NCI-H1092 (cell line): ENCODE results near the gene GNG8.
"Not testable (repeated sequence)": the region's sequence is repeated elsewhere in the genome, so short reads cannot be mapped to it uniquely, and the experiment has no call there.

Experiments used
- DNase-seq: peaks from one replicate; lab custom pipeline; 2025; lab: John Stamatoyannopoulos, UW

GNG8 gene

DNA sequence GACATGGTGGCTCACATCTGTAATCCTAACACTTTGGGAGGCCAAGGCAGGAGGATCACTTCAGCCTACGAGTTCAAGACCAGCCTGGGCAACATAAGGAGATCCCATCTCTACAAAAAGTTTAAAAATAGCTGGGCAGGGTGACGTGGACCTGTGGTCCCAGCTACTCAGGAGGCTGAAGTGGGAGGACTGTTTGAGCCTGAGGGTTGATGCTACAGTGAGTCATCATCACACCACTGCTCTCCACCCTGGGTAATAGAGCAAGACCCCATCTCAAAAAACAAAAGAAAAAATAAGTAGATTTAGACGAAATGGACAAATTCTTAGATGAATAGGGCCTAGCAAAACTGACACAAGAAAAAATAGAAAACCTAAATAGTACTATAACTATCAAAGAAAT lies 10.4 kb upstream of the GNG8 start:
- DNase-seq: no peak

DNA sequence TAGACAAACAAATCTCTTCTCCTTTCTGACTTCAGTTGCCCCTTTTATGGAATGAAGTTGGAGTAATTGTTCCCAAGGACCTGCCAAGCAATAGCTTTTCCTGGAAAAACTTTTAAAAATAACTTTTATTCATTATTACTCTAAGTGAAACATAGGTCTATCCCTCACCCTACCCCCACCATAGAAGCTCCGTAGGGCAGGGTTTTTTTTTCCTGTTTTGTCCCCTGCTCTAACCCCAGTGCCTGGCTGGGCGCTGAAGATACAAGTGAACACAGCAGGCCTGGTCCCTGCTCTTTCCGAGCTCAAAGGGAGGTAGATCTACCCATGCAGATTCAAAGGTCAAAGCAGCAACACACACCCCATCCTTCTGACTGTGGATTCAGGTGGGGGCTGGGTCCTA lies 8.7 kb upstream of the GNG8 start:
- DNase-seq: no peak

DNA sequence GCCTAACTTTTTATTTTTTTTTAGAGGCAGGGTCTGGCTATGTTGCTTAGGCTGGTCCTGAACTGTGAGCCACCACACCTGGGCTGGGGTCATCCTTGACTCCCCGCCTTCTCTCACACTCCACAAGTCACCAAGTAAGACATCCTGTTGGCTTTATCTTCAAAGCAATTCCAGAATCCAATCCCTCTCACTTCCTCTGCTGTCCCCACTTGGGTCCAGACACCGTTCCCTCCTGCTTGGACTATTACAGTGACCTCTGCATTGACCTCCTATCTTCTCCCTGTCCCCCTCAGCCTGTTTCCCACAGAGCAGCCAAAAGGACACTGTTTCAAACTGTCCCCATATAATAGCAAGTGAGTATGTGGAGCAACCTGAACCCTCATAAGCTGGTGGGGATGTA lies 4.7 kb upstream of the GNG8 start:
- DNase-seq: no peak

DNA sequence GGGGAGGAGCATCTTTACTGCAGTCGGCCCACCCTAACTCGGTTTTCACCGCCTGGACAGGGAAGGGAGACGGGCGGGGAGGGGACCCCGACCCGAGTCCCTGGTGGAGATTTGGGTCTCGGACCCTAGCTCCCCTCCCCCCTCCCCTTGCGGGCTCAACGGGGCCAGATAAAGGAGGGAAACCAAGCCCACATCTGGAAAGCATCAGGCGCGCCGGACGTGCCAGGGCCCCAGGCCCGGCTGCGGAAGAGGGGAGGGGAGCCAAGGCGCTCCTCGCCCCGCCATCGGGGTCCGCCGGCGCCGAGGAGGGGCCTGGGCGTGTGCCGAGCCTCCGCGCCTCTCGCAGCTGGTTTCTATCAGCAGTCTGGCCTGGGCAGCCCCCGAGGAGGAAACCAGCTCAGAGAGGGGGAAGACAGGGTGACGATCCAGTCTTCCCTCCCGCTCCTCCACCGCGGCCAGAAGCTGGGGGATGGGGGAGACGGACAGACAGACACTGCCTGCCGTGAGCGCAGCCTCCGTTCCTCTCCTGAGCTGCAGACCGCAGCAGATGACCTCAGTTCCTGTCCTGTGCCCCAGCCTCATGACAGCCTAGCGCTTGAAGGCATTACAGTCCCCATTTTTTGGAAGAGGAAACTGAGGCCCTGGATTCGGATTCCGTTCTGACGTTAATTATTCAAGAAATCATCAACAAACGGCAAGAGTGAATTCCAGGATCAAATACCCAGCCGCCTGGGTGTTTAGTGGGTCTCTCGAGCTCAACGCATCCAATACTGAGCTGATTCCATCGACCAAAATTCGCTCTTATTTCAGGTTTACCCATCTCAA lies 3.6 kb upstream of the GNG8 start:
- DNase-seq: no peak

DNA sequence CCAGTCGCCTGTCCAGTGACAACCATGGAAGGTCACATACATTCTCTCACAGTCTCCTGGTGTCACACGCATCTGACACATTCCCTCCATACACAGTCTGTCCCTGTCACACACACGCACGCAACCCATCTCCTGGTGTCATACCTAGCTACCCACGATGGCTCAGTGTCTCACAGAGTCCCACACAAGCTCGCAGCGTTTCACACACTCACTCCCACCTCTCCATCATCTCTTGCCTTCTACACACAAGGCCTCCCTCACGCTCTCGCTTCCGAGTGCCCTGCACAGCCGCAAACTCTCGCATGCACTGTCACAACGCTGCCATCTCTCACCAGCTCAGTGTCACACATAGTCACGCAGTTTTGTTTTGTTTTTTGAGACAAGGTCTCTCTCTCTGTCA lies 1.2 kb upstream of the GNG8 start:
- DNase-seq: no peak

DNA sequence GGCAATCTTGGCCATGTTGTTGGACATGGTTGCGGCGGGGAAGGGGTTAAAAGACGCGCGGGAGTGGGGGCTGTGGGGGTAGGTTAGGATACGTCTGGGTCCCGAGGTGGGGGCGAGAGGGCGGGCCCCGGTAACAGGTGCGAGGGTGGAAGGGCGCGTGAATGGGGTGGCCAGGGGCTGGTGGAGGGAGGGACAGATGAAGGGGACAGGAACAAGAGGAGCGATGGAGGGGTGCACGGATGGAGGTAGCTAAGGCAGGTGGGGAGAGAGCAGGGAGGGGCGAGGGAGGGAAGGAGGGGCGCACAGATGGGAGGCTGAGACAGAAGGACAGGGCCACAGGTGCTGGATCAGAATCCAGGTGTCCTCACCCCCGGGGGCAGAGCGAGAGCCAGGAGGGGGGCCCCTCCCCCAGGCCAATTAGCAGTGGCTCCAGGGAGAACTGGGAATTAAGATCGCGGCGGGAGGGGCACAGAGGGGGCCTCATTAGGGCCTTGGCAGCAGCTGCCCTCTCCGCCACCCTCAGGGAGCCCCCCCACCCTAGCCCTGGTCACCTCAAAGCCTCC lies 1.3 kb downstream of the GNG8 start:
- no peak for DNase-seq

DNA sequence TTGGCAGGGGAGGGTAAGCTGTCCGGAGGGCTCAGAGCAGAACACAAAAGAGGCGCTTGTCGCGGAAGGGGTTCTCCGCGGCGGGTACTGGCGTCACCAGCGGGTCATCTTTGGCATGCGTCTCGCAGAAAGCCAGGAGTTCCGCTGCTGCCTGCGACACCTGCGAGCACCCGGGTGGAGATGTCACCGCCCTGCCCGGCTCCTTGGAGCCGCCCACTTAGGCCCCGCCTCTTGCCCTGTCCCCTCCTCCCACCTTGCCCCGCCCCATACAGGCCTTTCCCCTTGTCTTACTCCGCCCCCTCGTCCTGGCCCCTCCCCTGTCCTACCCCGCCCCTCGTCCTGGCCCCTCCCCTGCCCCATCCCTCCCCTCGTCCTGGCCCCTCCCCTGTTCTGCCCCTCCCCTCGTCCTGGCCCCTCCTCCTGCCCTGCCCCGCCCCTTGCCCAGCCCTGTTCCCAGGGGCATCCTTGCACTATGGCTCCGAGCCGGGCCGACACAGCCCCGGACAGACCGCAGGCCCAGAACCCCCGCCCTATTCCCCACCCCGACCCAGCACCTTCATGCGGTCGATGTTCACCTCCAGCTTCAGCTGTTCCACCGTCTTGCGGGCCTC lies 1.9 kb downstream of the GNG8 start:
- DNase-seq: no peak

DNA sequence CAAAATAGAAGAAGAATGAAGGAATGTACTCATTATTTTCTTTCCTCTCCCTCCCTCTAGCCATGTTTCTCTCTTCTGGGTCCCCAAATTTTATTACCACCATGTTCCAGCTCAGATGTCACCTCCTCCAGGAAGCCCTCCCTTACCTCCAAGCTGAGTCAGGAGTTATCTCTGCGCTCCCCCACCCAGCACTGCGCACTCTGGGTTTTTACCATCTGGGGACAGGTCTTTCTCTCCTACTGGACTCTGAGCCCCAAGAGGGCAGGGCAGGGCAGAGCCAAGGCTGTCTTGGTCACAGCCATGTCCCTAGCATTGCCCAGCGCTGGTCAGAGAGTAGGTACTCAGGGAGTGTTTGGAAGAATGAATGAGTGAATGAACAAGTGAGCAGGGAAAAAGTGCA lies 2.9 kb downstream of the GNG8 start:
- no peak for DNase-seq

DNA sequence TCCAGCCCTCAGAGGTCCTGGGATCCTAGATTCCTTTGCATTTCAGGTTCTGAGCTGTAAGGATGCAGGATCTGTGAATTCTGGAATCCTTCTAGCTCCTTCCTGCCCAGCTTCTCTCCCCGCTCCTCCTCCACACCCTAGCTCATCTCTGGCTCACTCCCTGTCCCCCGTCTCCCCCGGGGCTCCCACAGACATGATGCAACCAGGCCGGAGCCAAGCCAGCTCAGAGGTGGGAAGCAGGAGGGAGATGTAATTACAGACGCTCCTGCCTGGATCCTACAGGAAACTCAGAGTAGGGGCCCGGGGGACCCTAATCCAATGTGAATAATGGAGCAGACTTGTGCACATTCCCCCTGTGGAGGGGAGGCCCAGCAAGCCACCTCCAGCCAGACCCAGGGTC lies 4.5 kb downstream of the GNG8 start:
- DNase-seq: no peak

DNA sequence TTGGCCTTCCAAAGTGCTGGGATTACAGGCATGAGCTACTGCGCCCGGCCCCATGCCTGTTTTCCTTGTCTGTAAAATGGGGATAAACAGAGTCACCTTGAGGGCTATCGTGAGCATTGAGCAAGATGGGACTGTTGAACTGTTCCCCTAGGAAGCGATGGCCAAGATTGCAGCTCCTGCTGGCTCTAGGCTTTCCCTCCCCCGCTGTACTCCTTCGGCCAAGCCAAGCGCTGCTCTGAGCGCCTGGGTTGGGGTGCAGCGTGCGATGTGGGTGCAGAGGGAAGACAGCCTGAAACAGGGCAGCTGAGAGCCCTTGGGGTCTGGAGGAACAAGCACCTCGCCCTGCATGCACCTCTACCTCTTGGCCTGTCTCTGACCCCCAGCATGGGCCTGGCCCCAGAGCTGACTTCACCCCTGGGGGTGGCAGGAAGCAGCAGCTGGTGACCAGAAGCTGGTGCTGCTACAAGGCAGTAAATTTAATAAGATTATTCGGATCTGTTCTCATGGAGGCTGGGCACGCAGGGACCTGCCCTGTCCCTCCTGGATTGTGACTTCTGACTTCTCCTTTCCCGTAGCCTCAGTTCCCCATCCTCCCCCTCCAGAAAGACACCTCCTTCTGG lies 5.3 kb downstream of the GNG8 start:
- no peak for DNase-seq

DNA sequence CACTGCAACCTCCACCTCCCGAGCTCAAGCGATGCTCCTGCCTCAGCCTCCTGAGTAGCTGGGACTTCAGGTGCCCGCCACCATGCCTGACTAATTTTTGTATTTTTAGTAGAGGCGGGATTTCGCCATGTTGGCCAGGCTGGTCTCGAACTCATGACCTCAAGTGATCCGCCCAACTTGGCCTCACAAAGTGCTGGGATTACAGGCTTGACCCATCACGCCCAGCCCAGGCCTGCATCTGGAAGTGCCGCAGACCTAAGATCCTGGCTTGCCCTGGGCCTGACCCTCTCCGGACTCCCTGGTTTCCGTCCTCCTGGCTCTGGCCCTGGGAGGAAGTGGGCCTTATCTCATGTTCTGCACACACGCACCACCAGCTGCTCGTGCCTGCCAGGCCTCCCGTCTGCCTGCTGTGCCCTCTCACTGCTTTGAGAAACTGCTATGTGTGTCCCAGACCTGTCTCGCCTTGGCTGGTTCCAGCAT lies 6.4 kb downstream of the GNG8 start:
- no peak for DNase-seq

DNA sequence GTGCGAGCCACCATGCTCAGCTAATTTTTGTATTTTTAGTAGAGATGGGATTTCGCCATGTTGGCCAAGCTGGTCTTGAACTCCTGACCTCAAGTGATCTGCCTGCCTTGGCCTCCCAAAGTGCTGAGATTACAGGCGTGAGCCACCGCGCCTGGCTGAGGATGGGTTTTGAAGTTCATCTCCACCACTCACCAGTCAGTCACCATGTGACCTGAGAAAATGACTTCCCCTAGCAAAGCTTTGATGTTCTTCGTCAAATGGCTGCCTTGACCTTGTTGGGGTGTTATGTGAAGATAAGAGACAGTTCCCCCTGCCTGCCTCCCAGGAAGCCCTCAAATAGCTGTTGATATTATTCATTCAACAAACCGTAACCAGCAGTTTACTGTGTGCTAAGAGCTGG lies 7.0 kb downstream of the GNG8 start:
- not testable (repeated sequence) for DNase-seq

DNA sequence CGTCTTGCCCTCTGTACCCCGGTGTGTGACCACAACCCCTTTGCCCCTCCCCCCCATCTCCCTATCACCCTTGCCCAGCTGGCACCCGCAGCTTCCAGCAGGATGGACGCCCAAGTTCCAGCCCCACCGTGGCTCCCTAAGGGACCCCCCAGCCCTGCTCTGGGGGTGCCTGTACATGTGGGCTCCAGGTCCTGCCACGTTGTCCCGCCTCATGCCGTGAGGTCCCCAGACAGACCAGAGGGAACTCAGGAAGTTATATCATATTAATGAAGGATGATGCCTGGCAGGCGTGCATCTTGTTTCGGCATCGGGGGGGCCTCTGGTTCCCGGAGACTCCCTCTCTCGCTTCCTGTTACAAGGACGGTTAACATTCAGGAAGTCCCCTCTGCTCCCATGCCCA lies 9.6 kb downstream of the GNG8 start:
- no peak for DNase-seq

DNA sequence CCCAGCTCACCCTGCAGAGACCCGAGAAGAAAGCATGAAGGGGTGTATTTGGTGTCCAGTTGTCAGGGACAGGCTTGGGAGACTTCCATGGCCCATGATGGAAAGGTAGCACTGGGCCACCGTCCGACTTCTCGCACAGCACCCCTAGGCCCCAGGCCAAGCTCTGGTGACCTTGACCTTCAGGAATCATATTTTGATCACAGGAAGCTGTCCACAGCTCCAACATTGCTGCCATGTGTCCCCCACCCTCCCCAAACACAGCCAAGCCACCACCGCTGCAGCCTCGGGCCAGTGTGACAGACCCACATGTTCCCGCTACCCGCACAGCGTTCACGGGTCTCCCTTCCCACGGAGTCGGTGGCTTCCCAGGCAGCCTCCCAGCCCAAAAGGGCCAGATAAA lies 10.3 kb downstream of the GNG8 start:
- no peak for DNase-seq

DNA sequence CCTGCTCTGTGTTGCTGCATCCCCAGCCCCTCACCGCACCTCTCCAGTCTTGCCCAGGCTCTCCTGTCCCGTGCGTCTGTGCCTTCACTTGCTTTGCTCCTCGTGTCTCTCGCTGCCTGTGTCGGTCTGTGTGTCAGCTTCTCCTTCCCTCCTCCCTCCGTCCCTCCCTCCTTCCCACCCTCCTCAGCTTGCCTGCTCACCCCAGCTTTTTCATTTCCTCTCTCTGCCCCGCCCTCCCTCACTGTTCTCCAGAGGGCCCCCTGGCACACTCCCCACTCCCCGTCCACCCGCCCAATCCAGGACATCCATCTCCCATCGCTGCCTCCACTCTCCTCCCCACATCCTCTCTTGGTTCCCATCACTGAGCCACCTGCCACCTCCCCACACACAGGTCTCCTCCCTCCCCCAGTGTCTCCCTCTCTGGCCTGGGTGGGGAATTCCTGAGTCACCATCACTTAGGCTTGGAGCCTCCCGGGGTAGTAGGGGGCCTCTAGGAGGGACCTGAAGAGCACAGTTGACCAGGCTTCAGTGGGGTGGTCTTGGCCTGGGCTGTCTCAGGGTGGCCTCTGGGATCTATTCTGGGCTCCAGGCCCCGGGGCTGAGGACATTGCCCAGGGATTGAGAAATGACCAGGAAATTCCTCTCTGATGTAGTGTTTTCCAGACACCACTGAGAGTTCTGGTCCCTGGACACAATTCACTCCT lies 10.9 kb downstream of the GNG8 start, which contains the start of gene PTGIR:
TSS of gene PTGIR (minus strand) at position 132 of the 704 bp plus-strand sequence. CDS start 864 bp downstream, outside the sequence.
- no peak for DNase-seq

DNA sequence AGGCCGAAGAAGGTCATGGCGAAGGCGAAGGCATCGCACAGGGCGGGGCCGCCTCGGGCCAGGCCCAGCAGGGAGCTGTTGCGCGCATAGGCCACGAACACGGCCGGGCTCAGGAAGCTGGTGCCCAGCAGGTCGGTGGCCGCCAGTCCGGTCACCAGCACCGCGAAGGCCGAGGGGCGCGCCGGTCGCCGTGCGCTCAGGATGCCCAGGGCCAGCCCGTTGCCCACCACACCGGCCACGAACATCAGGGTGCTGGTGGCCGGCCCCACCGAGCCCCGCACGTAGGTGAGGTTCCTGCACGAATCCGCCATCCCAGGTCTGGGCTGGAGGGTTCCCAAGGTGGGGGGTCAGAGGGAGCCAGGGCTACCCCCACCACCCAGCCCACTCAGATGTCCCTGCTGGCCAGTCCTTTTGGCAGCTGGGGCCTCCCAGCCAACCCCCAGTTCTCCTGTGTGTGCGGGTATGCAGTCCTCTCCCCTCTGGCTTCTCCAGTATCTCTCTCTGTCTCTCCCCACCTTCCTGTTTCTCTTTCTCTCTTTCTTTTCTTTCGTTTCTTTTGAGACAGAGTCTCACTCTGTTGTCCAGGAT lies 12.0 kb downstream of the GNG8 start:
- no peak for DNase-seq

DNA sequence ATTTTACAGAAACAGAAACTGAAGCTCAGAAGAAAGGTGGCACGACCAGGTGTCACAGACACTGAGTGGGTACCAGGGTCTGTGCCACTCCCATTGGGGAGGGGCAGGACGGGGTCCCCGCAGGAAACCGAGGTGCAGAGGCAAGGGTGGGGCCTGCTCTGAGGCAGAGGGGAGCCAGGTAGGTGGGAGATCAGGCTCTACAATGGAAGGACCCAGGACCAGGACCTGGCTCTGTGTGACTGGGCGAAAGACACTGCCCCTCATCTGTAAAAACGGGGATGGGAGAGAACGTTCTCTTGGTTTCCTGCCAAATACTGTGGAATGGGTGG lies 13.9 kb downstream of the GNG8 start:
- no peak for DNase-seq

DNA sequence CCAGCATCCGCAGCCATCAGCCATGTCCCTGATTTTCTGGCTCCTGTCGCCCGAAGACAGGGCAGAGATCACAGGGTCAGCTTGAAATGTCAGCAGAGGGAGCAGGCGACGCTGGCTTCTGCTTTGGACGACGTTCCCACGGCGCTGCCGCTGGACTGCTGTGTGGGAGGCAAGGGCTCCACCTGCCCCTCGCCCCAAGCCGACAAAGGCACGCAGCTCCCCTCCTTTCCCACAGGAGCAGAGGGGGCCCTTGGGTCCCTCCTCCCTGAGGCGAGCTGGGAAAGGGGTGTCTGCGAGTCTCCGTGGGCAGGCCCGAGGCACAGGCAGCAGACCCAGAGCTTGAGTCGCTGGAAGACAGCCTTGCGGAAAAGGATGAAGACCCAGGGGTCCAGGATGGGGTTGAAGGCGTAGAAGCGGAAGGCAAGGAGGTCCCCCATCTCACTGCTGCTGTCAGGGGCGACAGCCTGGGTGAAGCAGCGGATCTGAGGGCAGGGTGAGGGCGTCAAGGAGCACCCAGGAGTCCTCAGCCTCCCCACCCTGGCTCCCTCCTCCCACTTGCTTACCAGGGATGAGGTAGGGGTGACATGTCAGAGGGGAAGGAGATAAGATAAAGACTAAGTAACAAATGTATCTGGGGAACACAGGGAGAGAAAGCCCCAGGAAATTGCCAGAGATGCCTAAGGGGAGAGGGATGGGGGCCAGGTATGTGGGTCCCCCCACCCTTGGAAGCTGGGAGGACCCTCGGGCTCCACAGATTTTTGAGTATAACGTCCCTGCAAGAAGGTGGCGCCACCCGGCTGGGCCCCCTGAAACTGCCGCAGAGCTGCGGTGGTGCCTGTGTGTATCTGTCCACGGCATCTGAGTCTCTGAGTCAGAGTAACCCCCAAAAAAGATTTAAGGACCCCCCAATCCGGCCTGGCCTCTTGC lies 14.5 kb downstream of the GNG8 start:
- DNase-seq: no peak

DNA sequence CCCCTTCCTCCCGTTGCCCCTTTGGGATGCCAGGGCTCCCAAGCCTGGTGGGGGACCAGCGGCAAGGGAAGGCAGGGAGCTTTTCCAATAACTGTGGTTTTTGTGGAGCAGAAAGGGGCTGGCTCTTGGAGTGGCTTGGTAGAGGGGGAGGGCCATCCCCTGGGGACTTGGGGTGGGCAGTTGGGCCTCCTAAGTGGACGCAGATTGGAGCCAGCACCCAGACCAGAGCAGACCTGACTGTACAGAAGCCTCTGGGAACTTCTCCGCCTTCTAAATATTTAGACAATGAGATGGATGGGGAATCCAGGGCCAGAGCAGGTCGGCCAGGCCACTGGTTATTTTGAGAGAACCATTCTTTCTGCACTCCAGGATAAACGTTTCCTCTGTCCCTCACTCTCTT lies 15.3 kb downstream of the GNG8 start:
- no peak for DNase-seq

DNA sequence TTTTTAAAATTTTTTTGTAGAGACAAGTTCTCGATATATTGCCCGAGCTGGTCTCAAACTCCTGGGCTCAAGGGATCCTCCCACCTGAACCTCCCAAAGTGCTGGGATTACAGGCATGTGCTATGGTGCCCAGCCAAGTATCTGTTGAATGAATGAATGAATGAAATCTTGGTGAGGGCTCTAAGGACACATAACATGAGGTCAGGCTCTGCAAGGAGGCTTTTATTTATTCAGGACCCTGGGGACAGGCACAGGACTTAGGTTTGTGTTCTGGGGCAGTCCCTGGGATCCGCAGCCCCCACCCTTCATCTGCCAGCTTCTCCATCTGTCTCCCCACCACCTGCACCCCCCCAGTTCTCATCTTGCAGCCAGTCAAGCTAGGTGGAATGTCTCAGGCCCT lies 15.7 kb downstream of the GNG8 start:
- DNase-seq: no peak

DNA sequence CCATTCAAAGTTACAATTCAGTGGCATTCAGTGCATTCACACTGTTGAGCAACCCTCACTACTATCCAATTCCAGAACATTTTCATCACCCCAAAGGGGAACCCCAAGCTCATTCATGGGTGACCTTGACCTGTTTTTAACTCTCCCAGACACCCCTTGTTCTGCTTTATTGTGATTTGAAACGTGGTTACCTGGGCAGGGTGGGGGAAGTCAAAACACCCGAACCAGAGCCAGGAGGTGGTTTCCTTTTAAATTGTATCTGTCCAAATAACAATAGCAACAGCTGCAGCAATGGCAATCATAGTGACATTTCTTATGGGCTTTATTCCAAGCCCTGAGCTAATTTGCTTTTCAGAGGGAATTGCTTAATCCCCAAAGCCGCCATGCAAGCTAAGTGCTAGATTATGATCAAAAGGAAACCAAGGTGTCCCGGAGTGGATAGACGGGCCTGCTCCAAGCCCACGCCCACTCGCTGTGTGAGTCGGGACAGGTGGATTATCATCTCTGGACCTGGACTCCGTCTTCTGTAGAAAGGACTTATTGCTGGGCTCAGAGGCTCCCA lies 17.3 kb downstream of the GNG8 start:
- no peak for DNase-seq
